HG03432 (cell line): ENCODE data around the gene CFB.

Experiments
- ATAC-seq: cut with Tn5 transposase; IDR thresholded peaks from one replicate; pipeline ENCODE4 v1.9.1; 2021; ENCODE audit warnings: mild to moderate bottlenecking, moderate library complexity; ENCODE audit not compliant: unreplicated experiment

The CFB gene

GRCh38 chr6:31948306-31948705, 2.4 kb downstream of the CFB start:
- no peak for ATAC-seq

GRCh38 chr6:31948753-31949413, 3.0 kb downstream of the CFB start:
- ATAC-seq = no peak

DNA sequence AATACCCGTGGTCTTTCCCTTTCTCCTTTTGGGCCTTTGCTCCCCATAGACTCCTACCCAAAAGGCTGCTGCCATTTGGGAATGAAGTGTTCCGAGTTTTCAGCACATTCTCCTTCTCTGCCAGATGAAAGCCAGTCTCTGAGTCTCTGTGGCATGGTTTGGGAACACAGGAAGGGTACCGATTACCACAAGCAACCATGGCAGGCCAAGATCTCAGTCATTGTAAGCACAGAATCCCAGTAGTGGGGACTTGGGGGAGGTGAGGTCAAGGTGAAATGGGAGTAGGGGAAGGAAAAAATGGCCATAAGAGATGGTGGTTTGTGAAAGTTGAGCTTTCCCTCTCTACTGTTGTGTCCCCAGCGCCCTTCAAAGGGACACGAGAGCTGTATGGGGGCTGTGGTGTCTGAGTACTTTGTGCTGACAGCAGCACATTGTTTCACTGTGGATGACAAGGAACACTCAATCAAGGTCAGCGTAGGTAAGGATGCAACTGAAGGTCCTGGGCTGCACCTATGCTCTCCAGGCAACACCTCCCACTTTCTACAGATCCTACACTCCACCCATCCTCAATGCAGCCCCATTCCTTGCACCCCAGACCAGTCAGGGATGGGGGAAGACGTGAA, 4.1 kb downstream of the CFB start:
- no peak for ATAC-seq

DNA sequence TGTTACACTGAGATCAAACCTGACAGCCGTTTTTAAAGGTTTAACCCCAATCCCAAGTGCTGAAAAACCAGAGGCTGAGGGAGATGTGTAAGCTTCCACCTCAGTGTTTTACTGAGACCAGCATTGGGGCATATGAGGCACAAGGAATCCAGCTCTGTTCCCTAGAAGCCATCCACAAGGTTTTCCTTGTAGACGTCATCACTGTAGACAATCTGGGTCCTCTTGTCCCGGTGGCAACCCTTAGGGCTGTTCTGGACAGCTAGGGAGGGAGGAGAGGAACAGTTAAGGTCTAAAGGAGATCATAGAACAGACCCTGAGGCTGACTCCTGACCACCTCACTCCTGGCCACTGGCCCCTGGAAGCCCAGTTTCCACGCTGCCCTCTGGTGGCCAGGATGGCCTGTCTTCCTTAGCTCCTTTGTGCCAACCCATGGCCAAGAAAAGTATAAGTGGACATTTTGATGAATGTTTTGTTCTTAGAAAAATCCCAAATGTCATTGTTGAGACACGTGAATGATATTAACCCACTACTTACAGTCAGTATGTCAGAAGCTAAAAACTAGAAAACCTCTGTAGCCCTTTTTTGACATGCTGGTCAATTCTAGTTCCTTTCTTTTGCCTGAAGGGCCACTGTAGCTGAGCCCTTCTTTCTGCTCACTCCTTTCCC, 6.4 kb downstream of the CFB start:
- no peak for ATAC-seq

GRCh38 chr6:31952890-31953289, 7.0 kb downstream of the CFB start:
- no peak for ATAC-seq

DNA sequence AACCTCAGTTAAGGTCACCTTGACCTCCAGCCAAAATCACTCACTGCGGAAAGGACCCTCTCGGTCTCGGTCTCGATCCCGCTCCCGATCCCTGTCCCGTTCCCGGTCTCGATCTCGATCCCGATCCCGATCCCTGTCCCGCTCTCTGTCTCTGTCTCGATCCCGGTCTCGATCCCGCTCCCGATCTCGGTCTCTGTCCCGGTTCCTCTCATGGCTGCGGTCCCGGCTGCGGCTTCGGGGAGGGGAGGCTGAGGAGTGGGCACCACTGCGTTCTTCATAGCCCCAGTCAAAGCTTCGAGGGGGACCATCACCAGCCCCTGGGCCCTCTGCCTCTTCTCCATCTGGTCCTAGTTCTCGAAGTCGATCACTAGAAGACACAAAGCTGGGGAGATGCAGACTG, 8.6 kb downstream of the CFB start:
- no peak for ATAC-seq

- no peak for ATAC-seq
These were observed 10.9 kb downstream of the CFB start for GRCh38 chr6:31956796-31957195.

GRCh38 chr6:31958412-31958740, 12.5 kb downstream of the CFB start:
- ATAC-seq = no peak

DNA sequence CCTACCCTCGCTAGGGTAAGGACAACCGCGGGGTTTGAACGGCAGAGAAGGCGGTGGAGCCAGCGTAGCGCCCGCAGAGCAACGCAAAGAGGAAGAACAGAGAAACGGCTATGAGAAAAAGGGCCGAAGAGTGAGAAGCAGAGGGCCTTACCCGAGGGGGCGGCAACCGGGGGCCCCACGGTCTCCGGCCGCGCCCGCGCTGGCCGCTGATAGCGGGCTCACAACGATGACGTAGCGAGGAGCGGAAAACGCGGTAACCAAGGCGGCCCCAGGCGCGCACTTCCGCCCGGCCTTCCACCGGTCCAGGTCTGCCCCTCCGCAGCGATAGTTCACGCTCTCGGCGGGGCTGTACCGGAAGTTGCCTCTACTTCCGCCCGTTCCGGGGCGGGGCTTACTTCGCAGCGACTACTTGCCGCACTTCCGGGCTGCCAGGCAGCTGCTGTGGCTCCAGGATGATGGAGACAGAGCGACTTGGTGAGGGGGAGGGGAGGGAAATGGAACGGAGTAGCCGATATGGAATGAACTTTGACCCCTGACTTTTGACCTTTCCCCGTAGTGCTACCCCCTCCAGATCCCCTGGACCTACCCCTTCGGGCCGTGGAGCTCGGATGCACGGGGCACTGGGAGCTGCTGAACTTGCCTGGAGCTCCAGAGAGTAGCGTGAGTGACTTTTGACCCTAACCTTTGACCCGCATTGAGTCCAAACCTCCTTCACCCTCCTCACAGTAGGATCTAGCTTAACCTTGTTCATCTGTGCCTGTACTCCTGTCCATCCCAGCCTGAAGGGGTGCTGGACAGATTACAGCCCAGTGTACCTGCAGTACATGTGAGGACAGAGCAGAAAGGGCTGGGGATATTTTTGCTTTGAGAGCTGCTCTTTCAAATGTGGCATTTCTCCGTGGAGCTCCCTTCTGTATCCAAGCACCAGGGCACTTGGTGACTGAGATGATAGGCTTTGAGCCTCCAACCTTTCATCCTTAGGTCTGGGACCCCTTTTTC, 13.1 kb downstream of the CFB start, which contains the start of the genes NELFE and SKIC2:
Gene NELFE (minus strand): TSS at position 231 of the 999 bp plus-strand sequence. CDS start 525 bp downstream, outside the sequence.
Gene SKIC2 (plus strand): TSS at position 435 of the 999 bp plus-strand sequence. CDS start 18 bp downstream, at position 453.
- peak; percentile 96 for ATAC-seq

DNA sequence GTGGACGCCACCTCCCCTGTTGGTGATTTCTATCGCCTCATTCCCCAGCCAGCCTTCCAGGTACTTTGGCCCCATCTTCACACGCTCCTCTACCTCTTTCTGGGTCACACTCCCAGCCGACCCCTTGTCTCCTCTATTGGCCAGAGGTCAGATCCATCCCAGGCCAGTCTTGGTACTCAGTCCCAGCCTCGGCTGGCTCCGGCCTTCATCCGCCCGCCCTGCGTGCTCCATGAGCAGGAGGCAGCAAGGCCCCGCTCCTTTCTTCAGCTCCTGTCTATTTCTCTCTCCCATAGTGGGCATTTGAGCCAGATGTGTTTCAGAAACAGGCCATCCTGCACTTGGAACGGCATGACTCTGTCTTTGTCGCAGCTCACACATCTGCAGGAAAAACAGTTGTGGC, 15.7 kb downstream of the CFB start:
- no peak for ATAC-seq

DNA sequence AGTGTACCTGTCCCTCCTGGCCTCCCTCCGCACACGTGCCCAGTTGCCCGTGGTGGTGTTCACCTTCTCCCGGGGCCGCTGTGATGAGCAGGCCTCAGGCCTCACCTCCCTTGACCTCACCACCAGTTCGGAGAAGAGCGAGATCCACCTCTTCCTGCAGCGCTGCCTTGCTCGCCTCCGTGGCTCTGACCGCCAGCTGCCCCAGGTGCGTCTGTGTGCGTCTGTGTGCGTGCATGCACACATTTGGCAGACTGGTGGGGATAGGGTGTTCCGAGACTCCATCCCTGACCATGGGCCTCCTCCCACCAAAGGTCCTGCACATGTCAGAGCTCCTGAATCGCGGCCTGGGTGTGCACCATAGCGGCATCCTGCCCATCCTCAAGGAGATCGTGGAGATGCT, 18.0 kb downstream of the CFB start:
- ATAC-seq = no peak

DNA sequence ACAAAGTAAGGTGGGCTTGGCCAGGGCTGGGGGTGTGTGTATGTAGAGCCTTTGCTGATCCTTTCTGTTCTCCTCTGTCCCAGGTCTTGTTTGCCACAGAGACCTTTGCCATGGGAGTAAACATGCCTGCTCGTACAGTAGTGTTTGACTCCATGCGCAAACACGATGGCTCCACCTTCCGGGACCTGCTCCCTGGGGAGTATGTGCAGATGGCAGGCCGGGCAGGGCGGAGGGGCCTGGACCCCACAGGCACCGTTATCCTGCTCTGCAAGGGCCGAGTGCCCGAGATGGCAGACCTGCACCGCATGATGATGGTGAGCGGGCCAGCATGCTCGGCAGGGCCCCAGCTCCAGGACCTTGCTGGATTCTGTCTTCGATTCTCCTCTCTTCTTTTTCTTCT, 19.8 kb downstream of the CFB start:
- no peak for ATAC-seq

GRCh38 chr6:31966506-31966905, 20.6 kb downstream of the CFB start:
- ATAC-seq = no peak

DNA sequence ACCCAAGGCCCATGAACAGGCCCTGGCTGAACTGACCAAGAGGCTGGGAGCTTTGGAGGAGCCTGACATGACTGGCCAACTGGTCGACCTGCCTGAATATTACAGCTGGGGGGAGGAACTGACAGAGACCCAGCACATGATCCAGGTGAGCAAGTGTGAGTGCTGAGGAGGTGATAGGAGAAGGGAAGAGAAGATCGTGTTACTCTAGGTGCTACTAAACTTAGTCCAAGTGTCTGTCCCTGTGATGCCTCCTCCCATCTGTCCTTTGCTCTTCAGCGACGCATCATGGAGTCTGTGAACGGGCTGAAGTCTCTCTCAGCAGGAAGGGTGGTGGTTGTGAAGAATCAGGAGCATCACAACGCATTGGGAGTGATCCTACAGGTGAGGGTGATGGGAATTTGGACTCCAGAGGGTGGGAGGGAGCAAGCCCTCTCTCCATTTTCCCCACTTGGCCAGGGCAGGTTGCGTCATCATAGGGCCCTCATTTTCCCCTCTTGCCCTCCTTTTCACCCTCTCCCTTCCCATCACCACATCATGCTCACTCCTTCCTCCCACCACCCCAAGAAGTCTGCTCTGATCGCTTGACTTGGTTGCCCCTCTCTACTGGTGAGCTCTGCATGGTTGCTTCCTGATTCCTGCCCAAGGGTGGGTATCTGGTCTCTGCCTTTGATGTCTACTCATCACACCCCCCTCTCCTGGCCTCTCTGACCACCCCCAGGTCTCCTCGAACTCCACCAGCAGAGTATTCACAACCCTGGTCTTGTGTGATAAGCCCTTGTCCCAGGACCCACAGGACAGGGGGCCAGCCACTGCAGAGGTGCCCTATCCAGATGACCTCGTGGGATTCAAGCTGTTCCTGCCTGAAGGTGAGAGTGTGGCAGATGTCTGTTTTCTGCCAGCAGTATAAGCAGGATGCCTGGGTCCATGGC, 21.4 kb downstream of the CFB start:
- ATAC-seq = no peak

DNA sequence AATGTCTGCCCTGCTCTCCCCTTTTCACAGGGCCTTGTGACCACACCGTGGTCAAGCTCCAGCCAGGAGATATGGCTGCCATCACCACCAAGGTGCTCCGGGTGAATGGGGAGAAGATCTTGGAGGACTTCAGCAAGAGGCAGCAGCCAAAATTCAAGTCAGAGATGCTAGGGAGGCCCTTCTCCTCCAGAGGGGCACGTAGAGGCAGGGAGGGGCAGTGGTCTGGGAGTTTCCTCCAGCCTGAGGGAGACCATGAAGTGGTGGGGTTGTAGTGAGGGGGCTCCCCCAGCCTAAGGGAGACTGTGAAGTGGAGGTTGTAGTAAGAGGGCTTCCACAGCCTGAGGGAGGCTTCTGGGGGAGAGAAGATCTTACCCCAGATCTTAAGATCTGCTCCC, 22.0 kb downstream of the CFB start:
- ATAC-seq = no peak

DNA sequence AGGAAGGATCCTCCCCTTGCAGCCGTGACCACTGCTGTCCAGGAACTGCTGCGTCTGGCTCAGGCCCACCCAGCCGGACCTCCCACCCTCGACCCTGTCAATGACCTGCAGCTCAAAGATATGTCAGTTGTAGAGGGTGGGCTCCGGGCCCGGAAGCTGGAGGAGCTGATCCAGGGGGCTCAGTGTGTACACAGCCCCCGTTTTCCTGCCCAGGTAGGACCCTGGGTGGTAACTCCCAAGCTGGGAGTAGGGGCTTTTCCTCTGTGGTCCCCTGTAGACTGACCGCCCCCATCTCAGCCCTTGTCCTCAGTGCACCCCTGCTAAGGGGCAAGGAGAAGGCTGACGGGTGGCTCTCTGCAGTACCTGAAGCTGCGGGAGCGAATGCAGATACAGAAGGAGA, 22.4 kb downstream of the CFB start:
- ATAC-seq = no peak

- no peak for ATAC-seq
These were observed 23.2 kb downstream of the CFB start for GRCh38 chr6:31968791-31969711.

- no peak for ATAC-seq
These were observed 24.1 kb downstream of the CFB start for GRCh38 chr6:31969712-31970603.
